Smooth muscle cell (in vitro differentiated cells): ENCODE results near the gene SFTPD. TPM values are rescaled to one million over a fixed set of nuclear protein-coding genes. Genes with fewer than 3 reads are reported as not detected.

Experiments used
- DNase-seq: peaks from one replicate; lab custom pipeline; 2025; ENCODE audit not compliant: unreplicated experiment; lab: John Stamatoyannopoulos, UW
- H2AFZ ChIP-seq: fragments of 200-600 bp; sonication (generic); 2 replicates; pipeline ENCODE4 v1.6.0; 2016; ENCODE audit warnings: antibody characterized with exemption, low read depth, mild to moderate bottlenecking
- H3F3A ChIP-seq: fragments of 200-600 bp; sonication (generic); 2 replicates; pipeline ENCODE4 v1.6.0; 2017; ENCODE audit warnings: antibody characterized with exemption, low read depth
- H3K27ac ChIP-seq: fragments of 200-600 bp; sonication (generic); 2 replicates; pipeline ENCODE4 v1.5.1; 2016; ENCODE audit warnings: low read depth, mild to moderate bottlenecking
- H3K27me3 ChIP-seq: fragments of 200-600 bp; sonication (generic); 2 replicates; pipeline ENCODE4 v1.6.1; 2016; ENCODE audit warnings: low read depth, mild to moderate bottlenecking
- H3K36me3 ChIP-seq: fragments of 200-600 bp; sonication (generic); 2 replicates; pipeline ENCODE4 v1.5.1; 2016; ENCODE audit warnings: low read depth
- H3K4me1 ChIP-seq: fragments of 200-600 bp; sonication (generic); 2 replicates; pipeline ENCODE4 v1.5.1; 2016; ENCODE audit warnings: low read depth
- H3K4me2 ChIP-seq: fragments of 200-600 bp; sonication (generic); 2 replicates; pipeline ENCODE4 v1.6.0; 2016; ENCODE audit warnings: mild to moderate bottlenecking
- H3K4me3 ChIP-seq: fragments of 200-600 bp; sonication (generic); 2 replicates; pipeline ENCODE4 v1.5.1; 2016; ENCODE audit warnings: mild to moderate bottlenecking
- H3K79me2 ChIP-seq: fragments of 200-600 bp; sonication (generic); 2 replicates; pipeline ENCODE4 v1.6.0; 2016; ENCODE audit warnings: low read depth, mild to moderate bottlenecking
- H3K9ac ChIP-seq: fragments of 200-600 bp; sonication (generic); 2 replicates; pipeline ENCODE4 v1.6.0; 2016; ENCODE audit warnings: low read depth
- H3K9me3 ChIP-seq: fragments of 200-600 bp; sonication (generic); replicated peaks from 2 replicates; pipeline ENCODE4 v1.5.1; 2016; ENCODE audit warnings: low read depth
- H4K20me1 ChIP-seq: fragments of 200-600 bp; sonication (generic); 2 replicates; pipeline ENCODE4 v1.6.0; 2016; ENCODE audit warnings: low read depth
- CTCF ChIP-seq: fragments of 200-600 bp; sonication (generic); IDR thresholded peaks from 2 replicates; pipeline ENCODE4 v1.5.1; 2017; ENCODE audit warnings: borderline replicate concordance, mild to moderate bottlenecking, antibody characterized with exemption; ENCODE audit not compliant: insufficient read depth, poor library complexity, severe bottlenecking
- WGBS: methylation state at CpG from one replicate; pipeline ENCODE4 v1.1.7; 2016; ENCODE audit warnings: low lambda C conversion rate; 5-methylcytosine and 5-hydroxymethylcytosine counted together
- polyA plus RNA-seq: library from polyadenylated mRNA; unstranded; fragments of >200 nt; fragmentation: Nextera tagmentation; extraction: Ambion mirVana; gene quantifications from 2 replicates; pipeline ENCODE4 v1.2.1, GENCODE V29; 2016
- total RNA-seq: library from RNA; depleted of rRNA; stranded (reverse); fragments of >200 nt; gene quantifications from 2 replicates; pipeline ENCODE4 v1.2.3, GENCODE V29; 2014

SFTPD gene
- total and polyA plus RNA-seq, 2 experiments from 2014 or later, result 1.0 to 1.9 TPM

DNA sequence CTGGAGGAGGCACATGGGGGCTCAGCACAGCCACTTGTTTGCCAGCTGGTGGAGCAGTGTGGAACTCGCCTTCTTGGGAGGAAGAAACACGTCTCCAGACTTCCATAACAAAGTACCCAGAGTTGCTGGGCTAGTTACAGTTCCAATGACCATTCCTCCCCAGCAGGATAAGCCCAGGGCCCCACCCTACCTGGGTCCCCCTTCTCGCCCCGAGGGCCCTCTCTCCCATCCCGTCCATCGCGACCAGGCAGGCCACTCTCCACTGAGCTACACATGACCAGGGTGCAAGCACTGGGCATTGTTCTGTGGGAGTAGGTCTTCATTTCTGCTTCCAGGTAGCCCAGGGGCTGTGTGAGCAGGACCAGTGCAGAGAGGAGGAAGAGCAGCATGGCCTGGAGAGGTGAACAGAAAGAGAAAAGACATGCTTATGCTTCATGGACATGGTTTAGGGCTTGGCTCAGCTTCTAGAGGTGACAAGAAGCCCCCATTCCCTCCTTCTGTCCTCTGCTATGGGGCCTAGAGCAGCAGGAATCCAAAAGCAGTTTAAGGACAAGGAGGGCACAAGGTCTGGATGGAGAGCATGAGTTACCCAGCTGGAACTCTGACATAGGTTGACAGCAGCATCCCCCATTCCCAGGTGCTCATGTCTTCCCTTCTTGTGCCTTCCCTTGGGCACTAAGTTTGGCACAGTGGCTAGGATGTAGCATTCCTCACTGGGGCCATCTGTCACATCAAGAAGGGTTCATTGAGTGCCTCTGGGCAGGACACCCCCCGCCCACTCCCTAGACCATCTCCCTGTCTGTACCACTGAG, 2.4 kb downstream of the SFTPD start:
- Histone ChIP-seq H4K20me1 (no peaks in the 10 kb centered on the region), H3K9ac (no peak overlapping the region), H3K9me3 (peaks cover 8% of the 10 kb centered on the region), H3K4me2 (no peak overlapping the region), H2AFZ (no peak overlapping the region), H3F3A (no peaks in the 10 kb centered on the region), H3K36me3 (no peaks in the 10 kb centered on the region), H3K4me3 (no peak overlapping the region), H3K27ac (no peak overlapping the region), H3K27me3 (no peaks in the 10 kb centered on the region), H3K79me2 (no peaks in the 10 kb centered on the region), H3K4me1 (no peaks in the 10 kb centered on the region)
- no peak for TF ChIP-seq CTCF
- WGBS, result 86% methylated on average over 8 of the region's 8 CpGs
- DNase-seq, result no peak

DNA sequence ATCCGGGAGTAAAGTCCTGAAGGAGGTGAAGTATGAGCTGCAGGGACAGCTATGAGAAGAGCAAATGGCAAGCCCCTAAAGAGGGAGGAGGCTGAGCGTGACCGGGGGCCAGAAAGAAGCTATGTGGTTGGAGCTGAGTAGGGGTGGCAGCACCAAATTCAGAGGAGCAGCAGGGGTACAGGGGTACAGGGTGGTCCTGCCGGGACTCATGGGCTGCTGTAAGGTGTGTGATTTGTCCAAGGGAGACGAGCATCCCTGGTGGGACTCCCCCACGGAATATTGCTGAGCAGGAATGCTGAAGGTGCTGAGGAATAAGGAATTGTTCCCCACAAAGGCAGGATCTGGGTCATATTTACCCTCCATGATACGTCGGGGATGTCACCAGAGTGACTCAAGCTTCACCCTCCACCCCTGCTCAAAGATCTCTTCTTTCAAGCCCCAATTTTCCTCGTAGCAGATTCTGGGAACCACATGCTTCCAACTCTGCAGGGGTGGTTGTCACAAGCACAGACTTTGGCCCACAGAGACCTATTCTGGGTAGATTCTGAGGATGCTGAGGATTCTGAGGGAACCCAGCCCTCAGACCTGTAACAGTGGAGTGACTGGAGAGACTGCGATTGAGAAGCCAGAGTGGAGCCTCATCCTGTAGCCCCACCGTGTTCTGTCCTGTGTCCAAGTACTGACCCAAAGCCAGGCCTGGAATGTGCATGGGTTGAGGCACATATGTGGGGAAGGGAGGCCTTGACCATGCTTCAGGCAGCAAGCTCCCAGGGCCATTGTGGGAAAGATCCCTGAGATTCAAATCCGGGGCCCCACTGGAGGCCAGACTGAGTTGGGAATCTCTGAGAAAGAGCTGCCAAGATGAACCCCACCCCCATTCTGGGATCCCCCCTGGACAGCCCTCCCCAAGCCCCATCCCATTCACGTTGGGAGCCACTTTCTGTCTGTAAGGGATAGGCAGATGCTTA, 4.2 kb downstream of the SFTPD start:
- no peak overlapping the region for H3K9ac ChIP-seq
- TF ChIP-seq CTCF, result no peak
- H3K27ac ChIP-seq, result no peak overlapping the region
- H2AFZ ChIP-seq, result no peak overlapping the region
- no peak overlapping the region for H3K4me3 ChIP-seq
- no peaks in the 10 kb centered on the region for H3K9me3 ChIP-seq
- no peak for DNase-seq
- no peak overlapping the region for H3K4me2 ChIP-seq
- no peaks in the 10 kb centered on the region for H3F3A ChIP-seq
- no peaks in the 10 kb centered on the region for H3K27me3 ChIP-seq
- H3K79me2 ChIP-seq, result no peaks in the 10 kb centered on the region
- H3K36me3 ChIP-seq, result no peaks in the 10 kb centered on the region
- H4K20me1 ChIP-seq, result no peaks in the 10 kb centered on the region
- 91% methylated on average over 13 of the region's 13 CpGs for WGBS
- H3K4me1 ChIP-seq, result no peaks in the 10 kb centered on the region

GRCh38 chr10:79943871-79944270, 5.0 kb downstream of the SFTPD start:
- no peaks in the 10 kb centered on the region for H3K79me2 ChIP-seq
- H3K4me2 ChIP-seq, result no peak overlapping the region
- H2AFZ ChIP-seq, result no peak overlapping the region
- no peak overlapping the region for H3K27ac ChIP-seq
- no peaks in the 10 kb centered on the region for H3K4me1 ChIP-seq
- no peaks in the 10 kb centered on the region for H3K27me3 ChIP-seq
- H3K36me3 ChIP-seq, result no peaks in the 10 kb centered on the region
- no peak overlapping the region for H3K9ac ChIP-seq
- H4K20me1 ChIP-seq, result no peaks in the 10 kb centered on the region
- H3K4me3 ChIP-seq, result no peak overlapping the region
- TF ChIP-seq CTCF, result no peak
- no peak for DNase-seq
- H3F3A ChIP-seq, result no peaks in the 10 kb centered on the region
- WGBS, result 97% methylated on average over 2 of the region's 2 CpGs
- H3K9me3 ChIP-seq, result no peaks in the 10 kb centered on the region
